CD4-positive, alpha-beta T cell (primary cell): ENCODE data around the gene KLHL18. TPM values are rescaled to one million over a fixed set of nuclear protein-coding genes. Genes with fewer than 3 reads are reported as not detected.

Source experiments
- ATAC-seq: fragments of 200-7000 bp; cut with Tn5 transposase; one replicate; pipeline ENCODE4 v1.10.0; 2022; ENCODE audit warnings: mild to moderate bottlenecking; ENCODE audit not compliant: poor library complexity
- CTCF ChIA-PET: fragments of 350-600 bp; sonication (Branson Sonifier 250); formaldehyde crosslinking; loops from one replicate; lab custom pipeline; 2021; ENCODE audit warnings: antibody characterized with exemption, inconsistent platforms; lab: Charles Lee
- POLR2A ChIA-PET: fragments of 350-600 bp; sonication (Branson Sonifier 250); formaldehyde crosslinking; loops from one replicate; lab custom pipeline; 2021; ENCODE audit warnings: antibody characterized with exemption, inconsistent platforms; lab: Charles Lee
- DNase-seq, 14 experiments: peaks; one replicate each; pipeline ENCODE4 v3.0.0-alpha.2; 2013 to 2020; ENCODE audit warnings: mixed read lengths in 2 of 14
- H3K27ac ChIP-seq, 2 donors: one replicate each; pipeline versions ENCODE4 v1.5.1 to v1.7.0; 2013; ENCODE audit warnings: low read length in 2 of 2, low read depth in 1 of 2, mild to moderate bottlenecking in 1 of 2
- H3K27me3 ChIP-seq, 2 experiments: 1 replicate in 1 of 2; 2 replicates in 1 of 2; pipeline versions ENCODE4 v1.6.1 to v1.7.0; 2013; ENCODE audit warnings: low read length in 2 of 2, control low read depth in 1 of 2, mild to moderate bottlenecking in 1 of 2, moderate library complexity in 1 of 2; ENCODE audit not compliant: insufficient read depth in 2 of 2, control insufficient read depth in 1 of 2
- H3K36me3 ChIP-seq: one replicate; pipeline ENCODE4 v1.6.1; 2013; ENCODE audit warnings: low read length, control low read depth; ENCODE audit not compliant: insufficient read depth
- H3K4me1 ChIP-seq: one replicate; pipeline ENCODE4 v1.6.1; 2013; ENCODE audit warnings: low read length, control low read depth; ENCODE audit not compliant: insufficient read depth
- H3K4me3 ChIP-seq: one replicate; pipeline ENCODE4 v1.5.1; 2013; ENCODE audit warnings: mild to moderate bottlenecking, low read length, moderate library complexity
- H3K9me3 ChIP-seq, 2 experiments: 1 replicate in 1 of 2; 2 replicates in 1 of 2; pipeline versions ENCODE4 v1.6.1 to v1.7.0; 2013; ENCODE audit warnings: low read length in 2 of 2, mild to moderate bottlenecking in 2 of 2, control low read depth in 1 of 2, moderate library complexity in 1 of 2; ENCODE audit not compliant: control insufficient read depth in 1 of 2, insufficient read depth in 1 of 2
- H3K27ac Mint-ChIP-seq: one replicate; pipeline ENCODE4 v1.8.0; 2020; ENCODE audit warnings: mixed read lengths
- H3K27me3 Mint-ChIP-seq: one replicate; pipeline ENCODE4 v1.8.0; 2021; ENCODE audit warnings: mixed read lengths
- H3K36me3 Mint-ChIP-seq: one replicate; pipeline ENCODE4 v1.8.0; 2021; ENCODE audit warnings: low read depth, mixed read lengths
- H3K4me1 Mint-ChIP-seq: one replicate; pipeline ENCODE4 v1.8.0; 2021; ENCODE audit warnings: low read depth, mixed read lengths
- H3K4me3 Mint-ChIP-seq: one replicate; pipeline ENCODE4 v1.8.0; 2020; ENCODE audit warnings: mild to moderate bottlenecking, mixed read lengths
- H3K9me3 Mint-ChIP-seq: one replicate; pipeline ENCODE4 v1.8.0; 2020; ENCODE audit warnings: mixed read lengths
- intact Hi-C, 2 experiments: fragments of 100-400 bp; cut with DNase I in 1 of 2; cut with micrococcal nuclease in 1 of 2; formaldehyde crosslinking; loops; one replicate each; pipeline versions ENCODE4 v1.15.1 to v1.9.0; 2023 to 2025; cut with DNase I, micrococcal nuclease
- total RNA-seq, 174 experiments: library from RNA in 2 of 174; stranded (reverse) in 2 of 174; gene quantifications; one replicate each; pipeline ENCODE4 v1.2.3 and lab custom pipeline; 2021 to 2026
- TF ChIP-seq, protein P1 (sequence below): fragments of 200-600 bp; IDR thresholded peaks from one replicate; pipeline ENCODE4 v1.8.0; 2022; ENCODE audit warnings: antibody characterized with exemption, mild to moderate bottlenecking

The KLHL18 gene
- total RNA-seq, 2 experiments from 2014 or later: 43.3 to 43.7 TPM

DNA sequence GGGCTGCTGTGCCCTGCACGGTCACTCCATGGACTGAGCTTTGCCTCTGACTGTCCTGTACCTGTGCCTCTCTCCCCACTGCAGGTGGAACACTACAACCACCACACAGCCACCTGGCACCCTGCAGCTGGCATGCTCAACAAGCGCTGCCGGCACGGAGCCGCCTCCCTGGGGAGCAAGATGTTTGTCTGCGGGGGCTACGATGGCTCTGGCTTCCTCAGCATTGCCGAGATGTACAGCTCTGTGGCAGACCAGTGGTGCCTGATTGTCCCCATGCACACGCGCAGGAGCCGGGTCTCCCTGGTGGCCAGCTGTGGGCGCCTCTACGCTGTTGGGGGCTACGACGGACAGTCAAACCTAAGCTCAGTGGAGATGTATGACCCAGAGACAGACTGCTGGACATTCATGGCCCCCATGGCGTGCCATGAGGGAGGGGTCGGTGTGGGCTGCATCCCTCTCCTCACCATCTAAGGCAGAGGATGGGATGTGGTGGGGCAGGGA, 60.8 kb downstream of the KLHL18 start:
- ATAC-seq: no peak
- POLR2A ChIA-PET: no interaction called here
- no peak overlapping the region for H3K27ac Mint-ChIP-seq

DNA sequence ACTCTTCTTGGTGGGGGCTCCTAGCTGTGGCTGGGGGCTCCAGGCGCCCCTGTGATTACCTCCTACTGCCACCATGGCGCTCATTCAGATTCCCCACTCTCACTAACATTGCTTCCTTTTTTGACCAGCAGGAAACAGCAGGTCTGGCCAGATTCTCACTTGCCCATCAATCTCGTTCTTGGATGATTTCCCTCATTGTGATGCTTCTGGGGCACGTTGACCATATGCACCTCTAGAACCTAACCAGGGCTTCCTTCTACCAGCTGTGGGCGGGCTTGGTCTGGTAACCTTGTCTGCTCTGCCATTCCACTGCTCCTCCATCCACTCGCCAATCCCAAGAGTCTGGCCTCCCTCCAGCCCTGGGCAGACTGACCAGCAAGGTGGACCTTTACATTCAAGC, 62.2 kb downstream of the KLHL18 start:
- no peaks in the 10 kb centered on the region for H3K4me1 ChIP-seq
- H3K4me1 Mint-ChIP-seq: no peaks in the 10 kb centered on the region
- H3K4me3 ChIP-seq: no peak overlapping the region
- no peak for DNase-seq
- ChIA-PET POLR2A (no interaction called here), CTCF (no interaction called here)
- no peak overlapping the region for H3K27ac ChIP-seq
- H3K9me3 ChIP-seq: no peaks in the 10 kb centered on the region
- no peak for ATAC-seq
- H3K27ac Mint-ChIP-seq: peak overlapping the region; percentile 82
- TF ChIP-seq, protein P1, sequence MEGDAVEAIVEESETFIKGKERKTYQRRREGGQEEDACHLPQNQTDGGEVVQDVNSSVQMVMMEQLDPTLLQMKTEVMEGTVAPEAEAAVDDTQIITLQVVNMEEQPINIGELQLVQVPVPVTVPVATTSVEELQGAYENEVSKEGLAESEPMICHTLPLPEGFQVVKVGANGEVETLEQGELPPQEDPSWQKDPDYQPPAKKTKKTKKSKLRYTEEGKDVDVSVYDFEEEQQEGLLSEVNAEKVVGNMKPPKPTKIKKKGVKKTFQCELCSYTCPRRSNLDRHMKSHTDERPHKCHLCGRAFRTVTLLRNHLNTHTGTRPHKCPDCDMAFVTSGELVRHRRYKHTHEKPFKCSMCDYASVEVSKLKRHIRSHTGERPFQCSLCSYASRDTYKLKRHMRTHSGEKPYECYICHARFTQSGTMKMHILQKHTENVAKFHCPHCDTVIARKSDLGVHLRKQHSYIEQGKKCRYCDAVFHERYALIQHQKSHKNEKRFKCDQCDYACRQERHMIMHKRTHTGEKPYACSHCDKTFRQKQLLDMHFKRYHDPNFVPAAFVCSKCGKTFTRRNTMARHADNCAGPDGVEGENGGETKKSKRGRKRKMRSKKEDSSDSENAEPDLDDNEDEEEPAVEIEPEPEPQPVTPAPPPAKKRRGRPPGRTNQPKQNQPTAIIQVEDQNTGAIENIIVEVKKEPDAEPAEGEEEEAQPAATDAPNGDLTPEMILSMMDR: no peak
- no peaks in the 10 kb centered on the region for H3K27me3 ChIP-seq
- H3K4me3 Mint-ChIP-seq: no peak overlapping the region
- intact Hi-C loops: no loop called here
- peaks cover 35% of the 10 kb centered on the region for H3K36me3 ChIP-seq
- H3K27me3 Mint-ChIP-seq: no peaks in the 10 kb centered on the region
- peaks cover 51% of the 10 kb centered on the region for H3K36me3 Mint-ChIP-seq
- H3K9me3 Mint-ChIP-seq: no peaks in the 10 kb centered on the region

More for the DNA sequence above, 60.8 kb downstream of the KLHL18 start:
- Mint-ChIP-seq H3K4me3 (no peak overlapping the region), H3K4me1 (no peaks in the 10 kb centered on the region), H3K27me3 (no peaks in the 10 kb centered on the region), H3K36me3 (peaks cover 62% of the 10 kb centered on the region), H3K9me3 (no peaks in the 10 kb centered on the region)
- Histone ChIP-seq H3K9me3 (no peaks in the 10 kb centered on the region), H3K27ac (no peak overlapping the region), H3K27me3 (no peaks in the 10 kb centered on the region), H3K4me1 (no peaks in the 10 kb centered on the region), H3K4me3 (no peak overlapping the region), H3K36me3 (peaks cover 43% of the 10 kb centered on the region)
- CTCF ChIA-PET: no interaction called here
- DNase-seq: no peak
- intact Hi-C loops: no loop called here
- TF ChIP-seq, protein P1: no peak

DNA sequence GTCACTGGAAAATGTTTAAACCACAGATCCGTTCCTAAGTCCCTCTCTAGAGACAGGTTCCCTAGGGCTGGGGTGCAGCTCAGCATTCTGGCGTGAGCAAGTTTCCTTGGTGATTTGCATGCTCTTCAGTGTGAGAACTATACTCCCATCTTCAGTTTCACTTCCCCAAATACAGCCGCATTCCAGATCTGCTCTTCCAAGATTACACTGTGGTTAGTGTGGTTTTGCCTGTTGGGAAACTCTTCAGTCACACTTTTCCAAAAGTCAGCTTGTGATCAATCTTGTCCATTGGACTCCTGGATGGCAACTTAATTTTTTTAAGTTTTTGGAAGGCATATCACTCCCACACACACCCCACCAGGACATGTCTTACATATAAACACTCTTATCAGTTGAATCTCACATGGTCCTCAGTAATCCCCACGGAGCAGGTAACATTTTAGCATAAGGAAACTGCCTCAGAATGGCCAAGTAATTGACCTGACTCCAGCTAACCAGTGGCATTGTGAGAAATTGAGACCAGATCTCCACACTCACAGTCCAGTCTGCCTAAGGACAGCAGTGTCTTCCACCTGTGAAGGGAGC, 64.6 kb downstream of the KLHL18 start:
- no peaks in the 10 kb centered on the region for H3K4me1 ChIP-seq
- H3K27ac ChIP-seq: no peak overlapping the region
- H3K27me3 ChIP-seq: no peaks in the 10 kb centered on the region
- no peak overlapping the region for H3K4me3 ChIP-seq
- no peak overlapping the region for H3K4me3 Mint-ChIP-seq
- TF ChIP-seq, protein P1: no peak
- DNase-seq: peak in 2 of 14 experiments; percentile 3 to 30
- ChIA-PET POLR2A (no interaction called here), CTCF (no interaction called here)
- H3K36me3 Mint-ChIP-seq: peaks cover 29% of the 10 kb centered on the region
- peaks cover 27% of the 10 kb centered on the region for H3K36me3 ChIP-seq
- H3K9me3 ChIP-seq: no peaks in the 10 kb centered on the region
- intact Hi-C loops: no loop called here
- no peaks in the 10 kb centered on the region for H3K4me1 Mint-ChIP-seq
- H3K9me3 Mint-ChIP-seq: no peaks in the 10 kb centered on the region
- no peak for ATAC-seq
- no peaks in the 10 kb centered on the region for H3K27me3 Mint-ChIP-seq
- H3K27ac Mint-ChIP-seq: peak overlapping the region; percentile 82
